OCI-LY1 (cell line): Measurements from ENCODE around the gene KIF17.

Experiments
- EZH2 ChIP-seq: fragments of 200-600 bp; sonication (generic), shearing (Covaris generic); IDR thresholded peaks from 2 replicates; pipeline ENCODE4 v1.8.0; 2017; ENCODE audit warnings: borderline replicate concordance, mixed run types, mild to moderate bottlenecking, antibody characterized with exemption, low read length, moderate library complexity, mixed read lengths
- TF ChIP-seq, protein P1 (sequence below): fragments of 200-600 bp; sonication (generic), shearing (Covaris generic); IDR thresholded peaks from 2 replicates; pipeline ENCODE4 v1.5.1; 2017; ENCODE audit warnings: mild to moderate bottlenecking, antibody characterized with exemption, low read length, moderate library complexity, mixed read lengths

DNA sequence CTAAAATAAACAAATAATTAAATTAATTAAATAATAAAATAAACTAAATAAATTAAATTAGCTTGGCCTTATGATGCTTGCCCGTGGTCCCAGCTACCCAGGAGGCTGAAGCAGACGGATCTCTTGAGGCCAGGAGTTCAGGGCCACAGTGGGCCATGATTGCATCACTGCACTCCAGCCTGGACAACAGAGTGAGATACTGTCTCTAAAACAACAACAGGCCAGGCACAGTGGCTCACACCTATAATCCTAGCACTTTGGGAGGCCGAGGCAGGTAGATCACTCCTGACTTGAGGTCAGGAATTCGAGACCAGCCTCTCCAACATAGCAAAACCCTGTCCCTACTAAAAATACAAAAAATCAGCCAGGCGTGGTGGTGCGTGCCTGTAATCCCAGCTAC lies 96.8 kb downstream of the KIF17 start:
- TF ChIP-seq EZH2 = no peak
- TF ChIP-seq, protein P1, sequence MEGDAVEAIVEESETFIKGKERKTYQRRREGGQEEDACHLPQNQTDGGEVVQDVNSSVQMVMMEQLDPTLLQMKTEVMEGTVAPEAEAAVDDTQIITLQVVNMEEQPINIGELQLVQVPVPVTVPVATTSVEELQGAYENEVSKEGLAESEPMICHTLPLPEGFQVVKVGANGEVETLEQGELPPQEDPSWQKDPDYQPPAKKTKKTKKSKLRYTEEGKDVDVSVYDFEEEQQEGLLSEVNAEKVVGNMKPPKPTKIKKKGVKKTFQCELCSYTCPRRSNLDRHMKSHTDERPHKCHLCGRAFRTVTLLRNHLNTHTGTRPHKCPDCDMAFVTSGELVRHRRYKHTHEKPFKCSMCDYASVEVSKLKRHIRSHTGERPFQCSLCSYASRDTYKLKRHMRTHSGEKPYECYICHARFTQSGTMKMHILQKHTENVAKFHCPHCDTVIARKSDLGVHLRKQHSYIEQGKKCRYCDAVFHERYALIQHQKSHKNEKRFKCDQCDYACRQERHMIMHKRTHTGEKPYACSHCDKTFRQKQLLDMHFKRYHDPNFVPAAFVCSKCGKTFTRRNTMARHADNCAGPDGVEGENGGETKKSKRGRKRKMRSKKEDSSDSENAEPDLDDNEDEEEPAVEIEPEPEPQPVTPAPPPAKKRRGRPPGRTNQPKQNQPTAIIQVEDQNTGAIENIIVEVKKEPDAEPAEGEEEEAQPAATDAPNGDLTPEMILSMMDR = no peak
